HFF-Myc (cell line): Measurements from ENCODE around the gene CRY1.

Experiments used
- DNase-seq: peaks from one replicate; pipeline ENCODE4 v3.0.0-alpha.2; 2011; ENCODE audit warnings: low read depth; ENCODE audit errors: extremely low read depth
- H3K4me3 ChIP-seq: replicated peaks from 2 replicates; pipeline ENCODE4 v1.5.1; 2011; ENCODE audit warnings: low read depth, mild to moderate bottlenecking, control low read depth, low read length
- TF ChIP-seq, protein P1 (sequence below): IDR thresholded peaks from 2 replicates; pipeline ENCODE4 v1.5.1; 2012; ENCODE audit warnings: mild to moderate bottlenecking, low read depth, low read length, control low read depth; ENCODE audit errors: missing control alignments

Gene CRY1

DNA sequence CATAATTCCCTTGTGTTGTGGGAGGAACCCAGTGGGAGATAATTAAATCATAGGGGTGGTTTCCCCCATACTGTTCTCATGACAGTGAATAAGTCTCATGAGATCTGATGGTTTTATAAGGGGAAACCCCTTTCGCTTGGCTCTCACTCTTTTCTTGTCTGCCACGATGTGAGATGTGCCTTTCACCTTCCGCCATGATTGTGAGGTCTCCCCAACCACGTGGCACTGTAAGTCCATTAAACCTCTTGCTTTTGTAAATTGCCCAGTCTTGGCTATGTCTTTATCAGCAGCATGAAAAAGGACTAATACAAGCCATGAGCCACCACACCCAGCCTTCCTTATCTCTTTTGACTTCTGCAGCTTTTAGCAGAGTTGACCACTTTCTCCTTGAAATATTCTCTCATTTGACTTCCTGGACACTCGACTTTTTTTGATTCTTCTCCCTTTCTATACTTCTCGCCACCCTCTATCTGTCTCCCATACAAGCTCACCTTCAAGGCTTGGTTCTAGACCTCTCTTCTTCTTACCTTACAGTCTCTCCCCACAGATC, 108.7 kb downstream of the CRY1 start:
- H3K4me3 ChIP-seq = no peak overlapping the region
- no peak for DNase-seq
- TF ChIP-seq, protein P1, sequence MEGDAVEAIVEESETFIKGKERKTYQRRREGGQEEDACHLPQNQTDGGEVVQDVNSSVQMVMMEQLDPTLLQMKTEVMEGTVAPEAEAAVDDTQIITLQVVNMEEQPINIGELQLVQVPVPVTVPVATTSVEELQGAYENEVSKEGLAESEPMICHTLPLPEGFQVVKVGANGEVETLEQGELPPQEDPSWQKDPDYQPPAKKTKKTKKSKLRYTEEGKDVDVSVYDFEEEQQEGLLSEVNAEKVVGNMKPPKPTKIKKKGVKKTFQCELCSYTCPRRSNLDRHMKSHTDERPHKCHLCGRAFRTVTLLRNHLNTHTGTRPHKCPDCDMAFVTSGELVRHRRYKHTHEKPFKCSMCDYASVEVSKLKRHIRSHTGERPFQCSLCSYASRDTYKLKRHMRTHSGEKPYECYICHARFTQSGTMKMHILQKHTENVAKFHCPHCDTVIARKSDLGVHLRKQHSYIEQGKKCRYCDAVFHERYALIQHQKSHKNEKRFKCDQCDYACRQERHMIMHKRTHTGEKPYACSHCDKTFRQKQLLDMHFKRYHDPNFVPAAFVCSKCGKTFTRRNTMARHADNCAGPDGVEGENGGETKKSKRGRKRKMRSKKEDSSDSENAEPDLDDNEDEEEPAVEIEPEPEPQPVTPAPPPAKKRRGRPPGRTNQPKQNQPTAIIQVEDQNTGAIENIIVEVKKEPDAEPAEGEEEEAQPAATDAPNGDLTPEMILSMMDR = no peak

DNA sequence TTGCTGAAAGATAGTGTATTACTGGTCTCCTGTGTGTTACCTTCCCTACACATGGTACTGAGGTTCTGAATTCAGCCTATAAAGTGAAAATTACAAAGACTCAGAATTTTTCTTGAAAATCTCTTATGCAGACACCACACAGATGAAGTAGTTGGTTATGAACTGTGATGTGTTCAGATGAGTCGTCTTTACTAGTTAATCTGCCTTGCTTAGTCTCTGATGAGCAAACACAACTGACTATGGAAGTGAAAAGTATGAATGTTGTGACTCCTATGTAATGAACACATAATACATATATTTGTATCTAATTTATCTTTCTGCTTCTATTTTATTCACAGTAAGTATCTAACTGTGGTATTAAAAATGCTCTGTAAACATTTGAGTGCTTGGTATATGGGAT, 111.1 kb downstream of the CRY1 start:
- DNase-seq = no peak
- no peak overlapping the region for H3K4me3 ChIP-seq
- TF ChIP-seq, protein P1 = no peak

DNA sequence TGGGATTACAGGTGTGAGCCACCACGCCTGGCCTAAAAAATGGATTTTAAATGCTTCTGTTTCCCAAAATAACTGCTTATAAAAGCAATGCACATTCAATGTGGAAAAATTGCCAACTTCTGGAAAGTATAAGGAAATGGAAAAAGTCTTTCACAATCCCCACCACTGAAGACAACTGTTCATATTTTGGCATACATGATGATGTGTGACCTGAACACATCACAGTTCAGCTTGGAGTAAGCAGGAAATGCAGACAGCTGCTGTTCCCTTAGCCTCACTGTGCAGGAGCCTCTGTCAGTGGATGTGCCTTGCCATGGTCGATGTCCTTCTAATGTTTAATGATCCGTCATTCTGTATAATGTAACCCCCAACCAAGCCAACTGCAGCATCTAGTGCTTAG, 111.6 kb downstream of the CRY1 start:
- DNase-seq = no peak
- no peak overlapping the region for H3K4me3 ChIP-seq
- TF ChIP-seq, protein P1 = no peak

DNA sequence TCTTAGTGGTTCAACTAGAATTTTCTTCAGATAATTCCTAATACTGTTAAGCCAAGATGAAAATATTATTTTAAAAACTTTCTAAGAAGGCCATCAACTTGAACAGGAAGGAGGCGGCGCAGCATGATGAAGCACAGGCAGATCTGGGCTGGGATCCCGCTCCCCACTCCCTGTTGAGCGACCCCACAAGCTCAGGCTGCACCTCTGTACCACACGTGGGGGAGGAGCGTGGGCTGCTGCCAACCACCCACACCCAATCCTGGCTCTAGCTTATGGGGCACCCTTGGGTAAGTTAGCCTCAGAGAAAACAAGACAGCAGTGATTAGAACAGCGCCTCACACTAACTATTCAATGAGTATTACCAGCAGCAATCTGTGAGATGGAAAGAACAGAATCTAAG, 112.4 kb downstream of the CRY1 start:
- DNase-seq = no peak
- no peak overlapping the region for H3K4me3 ChIP-seq
- TF ChIP-seq, protein P1 = no peak

DNA sequence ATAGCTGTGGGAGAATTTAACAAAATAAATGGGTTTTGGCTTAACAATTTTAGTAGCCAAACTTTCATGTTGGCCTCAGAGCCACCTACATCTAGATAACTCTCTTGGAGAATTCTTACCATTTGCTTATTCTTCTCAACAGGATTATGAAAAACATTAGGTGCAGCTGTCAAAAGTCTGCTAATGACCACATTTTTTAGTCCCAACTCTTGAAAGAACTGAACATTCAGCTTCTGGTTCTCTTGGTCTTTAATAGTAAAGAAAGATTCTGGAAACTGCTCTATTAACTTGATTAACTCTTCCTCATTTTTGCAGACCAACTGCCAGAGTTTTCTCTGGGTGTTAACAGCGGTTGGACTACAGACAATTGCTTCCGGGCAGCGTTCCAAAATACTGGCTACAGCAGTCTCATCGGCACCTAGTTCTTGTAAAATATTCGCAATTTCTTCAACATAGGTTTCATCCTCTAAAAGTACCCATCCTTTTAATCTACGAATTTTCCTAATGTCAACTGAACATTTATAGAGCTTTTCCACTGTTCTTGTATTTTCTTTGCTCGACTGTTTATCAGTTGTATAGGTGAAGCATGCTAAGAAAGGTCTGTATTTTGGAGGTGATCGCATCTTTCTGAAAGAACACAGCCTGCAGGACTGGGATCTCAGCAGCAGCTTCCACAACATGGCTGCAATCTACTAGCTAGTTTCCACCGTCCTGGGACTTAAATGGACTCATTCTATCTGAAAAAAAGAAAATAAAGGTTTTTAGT, 115.1 kb downstream of the CRY1 start:
- TF ChIP-seq, protein P1 = no peak
- no peak for DNase-seq
- no peak overlapping the region for H3K4me3 ChIP-seq

DNA sequence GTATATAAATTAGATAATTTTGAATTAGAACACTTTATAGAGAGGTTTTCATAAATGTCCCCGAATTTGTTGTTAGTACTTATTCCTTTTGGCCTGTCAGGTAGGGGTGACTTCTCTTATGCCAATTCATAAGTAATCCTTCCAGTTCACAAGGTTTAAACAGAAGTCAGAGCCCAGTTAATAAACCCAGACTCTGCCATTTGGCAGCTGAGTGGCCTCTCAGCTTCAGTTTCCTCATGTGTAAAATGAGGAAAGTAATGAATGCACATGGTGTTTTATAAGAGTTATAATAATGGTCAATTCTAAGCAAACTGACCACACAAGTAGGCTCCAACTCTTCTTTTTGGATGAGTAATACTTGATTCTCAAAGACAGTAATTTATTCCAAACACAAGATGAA, 116.7 kb downstream of the CRY1 start:
- DNase-seq = no peak
- TF ChIP-seq, protein P1 = no peak
- H3K4me3 ChIP-seq = no peak overlapping the region
